T47D (cell line): ENCODE measurements around the gene CA10.

Experiments
- DNase-seq, 2 experiments: peaks; one replicate each; pipeline versions ENCODE4 v3.0.0 to v3.0.0-alpha.2; 2011 to 2012; ENCODE audit warnings: low read depth in 1 of 2, low spot score in 1 of 2
- JUND ChIP-seq: IDR thresholded peaks from 2 replicates; pipeline ENCODE4 v1.6.1; 2012; ENCODE audit warnings: low read depth
- in situ Hi-C: cut with HindIII; loops from 2 replicates; pipeline ENCODE4 v1.10.0; 2016; ENCODE audit warnings: low sequenced_read_pairs, low pct_unique_long_range_greater_than_20kb

The CA10 gene

GRCh38 chr17:52026075-52026474 lies 132.4 kb downstream of the CA10 start:
- no peak for TF ChIP-seq JUND
- DNase-seq: no peak
- in situ Hi-C loops: no loop called here

- DNase-seq: no peak
- no peak for TF ChIP-seq JUND
- in situ Hi-C loops: no loop called here
Observed at GRCh38 chr17:52025236-52025635, 133.3 kb downstream of the CA10 start.

- TF ChIP-seq JUND: no peak
- in situ Hi-C loops: no loop called here
- no peak for DNase-seq
Observed at GRCh38 chr17:52024300-52024870, 134.1 kb downstream of the CA10 start.

GRCh38 chr17:52011064-52011463 lies 147.4 kb downstream of the CA10 start:
- no peak for TF ChIP-seq JUND
- in situ Hi-C loops: no loop called here
- DNase-seq: no peak

GRCh38 chr17:51999654-52000053 lies 158.9 kb downstream of the CA10 start:
- DNase-seq: no peak
- in situ Hi-C loops: no loop called here
- no peak for TF ChIP-seq JUND

GRCh38 chr17:51997723-51998122 lies 160.8 kb downstream of the CA10 start:
- no peak for TF ChIP-seq JUND
- in situ Hi-C loops: no loop called here
- DNase-seq: no peak

GRCh38 chr17:51995797-51996403 lies 162.6 kb downstream of the CA10 start:
- no peak for DNase-seq
- no peak for TF ChIP-seq JUND
- in situ Hi-C loops: no loop called here

GRCh38 chr17:51992864-51993416 lies 165.6 kb downstream of the CA10 start:
- no peak for DNase-seq
- TF ChIP-seq JUND: no peak
- in situ Hi-C loops: no loop called here

GRCh38 chr17:51971121-51971520 lies 187.4 kb downstream of the CA10 start:
- in situ Hi-C loops: no loop called here

GRCh38 chr17:51961689-51962088 lies 196.8 kb downstream of the CA10 start:
- in situ Hi-C loops: no loop called here
- no peak for TF ChIP-seq JUND
- peak in 1 of 2 experiments; percentile 5 for DNase-seq

More at GRCh38 chr17:51971121-51971520, 187.4 kb downstream of the CA10 start:
- no peak for DNase-seq
- TF ChIP-seq JUND: no peak

- no peak for TF ChIP-seq JUND
- no peak for DNase-seq
- in situ Hi-C loops: no loop called here
Observed at GRCh38 chr17:51957786-51958185, 200.7 kb downstream of the CA10 start.

GRCh38 chr17:51955245-51955644 lies 203.3 kb downstream of the CA10 start:
- in situ Hi-C loops: no loop called here
- no peak for DNase-seq

GRCh38 chr17:51954232-51954765 lies 204.2 kb downstream of the CA10 start:
- no peak for TF ChIP-seq JUND
- DNase-seq: no peak
- in situ Hi-C loops: no loop called here

More at GRCh38 chr17:51955245-51955644, 203.3 kb downstream of the CA10 start:
- no peak for TF ChIP-seq JUND
